ENCODE data around the gene PTPN14. TPM values are rescaled to one million over a fixed set of nuclear protein-coding genes. Genes with fewer than 3 reads are reported as not detected.

Gene PTPN14
- total RNA-seq, 1 experiment from 2014 or later = 76.4 TPM

DNA sequence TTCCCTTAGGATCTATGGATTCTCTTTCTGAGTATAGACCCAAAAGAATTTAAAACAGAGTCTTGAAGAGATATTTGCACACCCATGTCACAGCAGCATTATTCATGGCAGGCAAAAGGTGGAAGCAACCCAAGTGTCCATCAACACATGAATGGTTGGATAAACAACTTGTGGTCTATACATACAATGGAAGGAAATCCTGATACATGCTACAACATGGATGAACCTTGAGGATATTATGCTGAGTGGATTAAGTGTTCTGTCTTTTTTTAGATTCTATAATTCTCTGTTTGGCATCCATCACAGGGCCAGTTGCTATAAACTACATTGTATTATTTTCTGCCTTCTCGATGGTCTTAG lies 39.8 kb downstream of the PTPN14 start:
- H3K4me1 Mint-ChIP-seq = peaks cover 50 to 59% of the 10 kb centered on the region in 2 experiments
- Histone ChIP-seq H3K27ac (ENCODE audit: insufficient read length, low read depth, low read length) (no peak overlapping the region), H3T11ph (ENCODE audit: low read length) (no peak overlapping the region), H3K9ac (ENCODE audit: extremely low read depth, insufficient read length, low read length) (no peak overlapping the region), H3K14ac (ENCODE audit: insufficient read depth, low read length) (no peak overlapping the region), H2AFZ (ENCODE audit: low read length) (no peak overlapping the region), H3K4me2 (ENCODE audit: insufficient read depth, insufficient read length, low read length) (no peak overlapping the region), H3K23me2 (ENCODE audit: insufficient read length, low read depth, low read length, poor library complexity, severe bottlenecking) (no peaks in the 10 kb centered on the region), H3K79me1 (ENCODE audit: insufficient read depth, low read depth, low read length, poor library complexity, severe bottlenecking) (peaks cover 4% of the 10 kb centered on the region), H2BK5ac (ENCODE audit: insufficient read length, low read length) (no peak overlapping the region), H3K23ac (ENCODE audit: insufficient read length, low read depth, low read length) (no peak overlapping the region), H2BK120ac (ENCODE audit: low read depth, low read length, poor library complexity, severe bottlenecking) (no peak overlapping the region), H3K4ac (ENCODE audit: low read depth, low read length) (no peak overlapping the region), H4K91ac (ENCODE audit: insufficient read length, low read depth, low read length) (no peak overlapping the region), H4K20me1 (ENCODE audit: control insufficient read depth, insufficient read depth, insufficient read length) (no peaks in the 10 kb centered on the region), H3K27me3 (ENCODE audit: insufficient read depth, low read length) (no peaks in the 10 kb centered on the region), H3K56ac (ENCODE audit: insufficient read length, low read depth, low read length) (no peak overlapping the region), H3K4me1 (ENCODE audit: insufficient read depth, low read length) (peaks cover 8% of the 10 kb centered on the region), H2BK20ac (ENCODE audit: low read depth, low read length, poor library complexity, severe bottlenecking) (no peak overlapping the region), H4K8ac (replicated peaks; ENCODE audit: insufficient read length, low read depth, low read length) (no peak overlapping the region), H2AK5ac (ENCODE audit: insufficient read length, low read length) (no peak overlapping the region), H4K5ac (ENCODE audit: insufficient read length, low read depth, low read length) (no peak overlapping the region), H3K9me3 (ENCODE audit: control insufficient read depth, low read depth, low read length) (peaks cover 12% of the 10 kb centered on the region), H3K18ac (ENCODE audit: insufficient read length, low read depth, low read length) (no peak overlapping the region), H3K79me2 (ENCODE audit: insufficient read depth, low read length) (peaks cover 12% of the 10 kb centered on the region; the same call in 1 of the 2 replicates), H2BK12ac (ENCODE audit: insufficient read length, low read depth, low read length) (no peak overlapping the region), H2BK15ac (ENCODE audit: low read depth, low read length) (no peak overlapping the region)
- WGBS (ENCODE audit: extremely low coverage, insufficient read length, low lambda C conversion rate) = no CpG with 5 or more reads among the region's 1 CpG
- peaks cover 28 to 31% of the 10 kb centered on the region in 2 experiments for H3K9me3 Mint-ChIP-seq
- TF ChIP-seq, protein P1, sequence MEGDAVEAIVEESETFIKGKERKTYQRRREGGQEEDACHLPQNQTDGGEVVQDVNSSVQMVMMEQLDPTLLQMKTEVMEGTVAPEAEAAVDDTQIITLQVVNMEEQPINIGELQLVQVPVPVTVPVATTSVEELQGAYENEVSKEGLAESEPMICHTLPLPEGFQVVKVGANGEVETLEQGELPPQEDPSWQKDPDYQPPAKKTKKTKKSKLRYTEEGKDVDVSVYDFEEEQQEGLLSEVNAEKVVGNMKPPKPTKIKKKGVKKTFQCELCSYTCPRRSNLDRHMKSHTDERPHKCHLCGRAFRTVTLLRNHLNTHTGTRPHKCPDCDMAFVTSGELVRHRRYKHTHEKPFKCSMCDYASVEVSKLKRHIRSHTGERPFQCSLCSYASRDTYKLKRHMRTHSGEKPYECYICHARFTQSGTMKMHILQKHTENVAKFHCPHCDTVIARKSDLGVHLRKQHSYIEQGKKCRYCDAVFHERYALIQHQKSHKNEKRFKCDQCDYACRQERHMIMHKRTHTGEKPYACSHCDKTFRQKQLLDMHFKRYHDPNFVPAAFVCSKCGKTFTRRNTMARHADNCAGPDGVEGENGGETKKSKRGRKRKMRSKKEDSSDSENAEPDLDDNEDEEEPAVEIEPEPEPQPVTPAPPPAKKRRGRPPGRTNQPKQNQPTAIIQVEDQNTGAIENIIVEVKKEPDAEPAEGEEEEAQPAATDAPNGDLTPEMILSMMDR (conservative IDR thresholded peaks at IDR 0.05) = no peak
- DNase-seq = no peak
- H3K27me3 Mint-ChIP-seq (ENCODE audit: low read depth) = no peaks in the 10 kb centered on the region
- 0 out of 7 replicates have a peak overlapping the region, but pooled peaks of 1 of the 3 experiments have one; percentile 22 for H3K27ac Mint-ChIP-seq
- peaks cover 25 to 40% (median 35%) of the 10 kb centered on the region in 3 experiments for H3K36me3 Mint-ChIP-seq (ENCODE audit: insufficient read depth in 1 of 3, low read depth in 3 of 3)
- no peak overlapping the region for H3K4me3 Mint-ChIP-seq
